Measurements from ENCODE around the gene CUL3.
"Not testable (repeated sequence)": the region's sequence is repeated elsewhere in the genome, so short reads cannot be mapped to it uniquely, and the experiment has no call there.

The CUL3 gene

DNA sequence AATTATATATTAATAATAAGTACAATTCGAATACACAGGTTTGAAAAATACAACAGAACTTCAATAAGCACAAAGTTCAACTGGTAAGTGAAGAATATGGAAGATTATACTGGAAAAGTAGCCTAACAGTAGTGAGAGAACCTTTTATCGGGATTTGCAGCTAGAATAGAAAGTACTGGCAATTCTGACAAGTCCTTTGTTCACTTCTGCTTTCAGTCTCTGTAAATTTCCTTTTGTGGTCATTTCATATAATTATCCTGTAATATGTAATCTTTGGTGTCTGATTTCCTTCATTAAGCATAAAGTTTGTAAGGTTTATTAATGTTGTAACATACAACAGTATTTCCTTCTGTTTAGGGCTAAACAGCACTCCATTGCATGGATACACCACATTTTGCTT lies 67.2 kb downstream of the CUL3 start:
- Histone ChIP-seq H3K4me3 (ENCODE audit: extremely low read depth, insufficient read depth, low read length, poor library complexity, severe bottlenecking) (no peak overlapping the region), H3K36me3 (ENCODE audit: control insufficient read depth, insufficient read depth, low read length) (peaks cover 21% of the 10 kb centered on the region), H3K4me1 (ENCODE audit: control insufficient read depth, insufficient read depth, low read length, poor library complexity, severe bottlenecking) (peaks cover 19% of the 10 kb centered on the region), H3K27ac (ENCODE audit: low read depth, low read length, severe bottlenecking) (no peak overlapping the region), H3K9me3 (ENCODE audit: control insufficient read depth, low read length) (no peaks in the 10 kb centered on the region)
- 100% methylated on average over 1 of the region's 2 CpGs; no CpG with 5 or more reads in 1 of the 2 experiments for WGBS, 2 experiments (ENCODE audit: insufficient coverage in 2 of 2)

DNA sequence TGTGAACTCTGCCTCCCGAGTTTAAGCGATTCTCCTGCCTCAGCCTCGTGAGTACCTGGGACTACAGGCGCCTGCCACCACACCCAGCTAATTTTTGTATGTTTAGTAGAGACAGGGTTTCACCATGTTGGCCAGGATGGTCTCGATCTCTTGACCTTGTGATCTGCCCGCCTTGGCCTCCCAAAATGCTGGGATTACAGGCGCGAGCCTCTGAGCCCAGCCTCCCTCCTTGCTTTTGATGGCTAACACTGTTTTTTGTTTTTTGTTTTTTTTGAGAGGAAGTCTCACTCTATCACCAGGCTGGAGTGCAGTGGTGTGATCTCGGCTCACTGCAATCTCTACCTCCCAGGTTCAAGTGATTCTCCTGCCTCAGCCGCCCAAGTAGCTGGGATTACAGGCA lies 68.8 kb downstream of the CUL3 start:
- Histone ChIP-seq H3K4me1 (ENCODE audit: control insufficient read depth, insufficient read depth, low read length, poor library complexity, severe bottlenecking) (peaks cover 19% of the 10 kb centered on the region), H3K36me3 (ENCODE audit: control insufficient read depth, insufficient read depth, low read length) (peaks cover 30% of the 10 kb centered on the region)
- H3K27ac ChIP-seq (ENCODE audit: low read depth, low read length, severe bottlenecking); H3K9me3 ChIP-seq (ENCODE audit: control insufficient read depth, low read length); H3K4me3 ChIP-seq (ENCODE audit: extremely low read depth, insufficient read depth, low read length, poor library complexity, severe bottlenecking): not testable (repeated sequence)
- WGBS, 2 experiments (ENCODE audit: insufficient coverage in 2 of 2) = 85 to 86% methylated on average over 5 to 6 of the region's 10 CpGs

DNA sequence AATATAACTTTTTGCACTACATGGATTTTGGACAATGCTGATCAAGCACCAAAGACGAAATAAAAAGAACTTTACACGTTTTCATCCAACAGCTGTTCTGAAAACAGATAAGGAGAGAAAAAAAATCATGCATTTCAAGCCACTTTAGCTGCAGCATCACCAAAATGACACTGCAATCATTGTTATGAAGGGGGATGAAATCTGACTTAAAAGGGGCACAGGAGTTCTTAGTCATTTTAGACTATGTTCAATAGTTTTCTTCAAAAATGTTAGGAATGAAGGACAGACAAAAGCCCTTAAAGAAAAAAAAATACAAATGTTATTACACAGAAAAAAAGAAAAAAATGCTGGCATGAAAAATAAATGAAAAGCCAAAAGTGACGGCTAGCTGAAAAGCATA lies 71.2 kb downstream of the CUL3 start:
- no peaks in the 10 kb centered on the region for H3K9me3 ChIP-seq (ENCODE audit: control insufficient read depth, low read length)
- peaks cover 30% of the 10 kb centered on the region for H3K36me3 ChIP-seq (ENCODE audit: control insufficient read depth, insufficient read depth, low read length)
- no CpG with 5 or more reads among the region's 3 CpGs for WGBS, 2 experiments (ENCODE audit: insufficient coverage in 2 of 2)
- peaks cover 12% of the 10 kb centered on the region for H3K4me1 ChIP-seq (ENCODE audit: control insufficient read depth, insufficient read depth, low read length, poor library complexity, severe bottlenecking)
- H3K27ac ChIP-seq (ENCODE audit: low read depth, low read length, severe bottlenecking) = no peak overlapping the region
- no peak overlapping the region for H3K4me3 ChIP-seq (ENCODE audit: extremely low read depth, insufficient read depth, low read length, poor library complexity, severe bottlenecking)

DNA sequence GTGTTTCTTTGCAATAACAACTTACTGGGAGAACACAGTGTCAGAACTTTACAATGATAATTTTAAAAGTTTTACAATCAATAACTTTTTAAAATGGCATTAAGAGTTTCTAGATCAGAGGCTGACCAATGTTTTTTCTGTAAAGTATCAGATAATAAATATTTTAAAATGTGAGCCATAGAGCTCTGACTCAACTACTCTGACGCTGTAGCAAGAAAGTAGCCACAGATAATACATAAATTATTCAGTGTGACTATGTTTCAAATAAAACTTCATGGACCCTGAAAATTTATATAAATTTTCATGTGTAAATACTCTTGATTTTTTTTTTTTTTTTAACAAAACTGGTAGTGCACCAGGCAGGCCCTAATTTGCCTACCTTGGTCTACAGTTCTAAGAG lies 77.4 kb downstream of the CUL3 start:
- no CpG with 5 or more reads among the region's 1 CpG for WGBS, 2 experiments (ENCODE audit: insufficient coverage in 2 of 2)
- Histone ChIP-seq H3K9me3 (ENCODE audit: control insufficient read depth, low read length) (no peaks in the 10 kb centered on the region), H3K4me3 (ENCODE audit: extremely low read depth, insufficient read depth, low read length, poor library complexity, severe bottlenecking) (no peak overlapping the region), H3K4me1 (ENCODE audit: control insufficient read depth, insufficient read depth, low read length, poor library complexity, severe bottlenecking) (no peaks in the 10 kb centered on the region), H3K27ac (ENCODE audit: low read depth, low read length, severe bottlenecking) (no peak overlapping the region), H3K36me3 (ENCODE audit: control insufficient read depth, insufficient read depth, low read length) (peaks cover 60% of the 10 kb centered on the region)

DNA sequence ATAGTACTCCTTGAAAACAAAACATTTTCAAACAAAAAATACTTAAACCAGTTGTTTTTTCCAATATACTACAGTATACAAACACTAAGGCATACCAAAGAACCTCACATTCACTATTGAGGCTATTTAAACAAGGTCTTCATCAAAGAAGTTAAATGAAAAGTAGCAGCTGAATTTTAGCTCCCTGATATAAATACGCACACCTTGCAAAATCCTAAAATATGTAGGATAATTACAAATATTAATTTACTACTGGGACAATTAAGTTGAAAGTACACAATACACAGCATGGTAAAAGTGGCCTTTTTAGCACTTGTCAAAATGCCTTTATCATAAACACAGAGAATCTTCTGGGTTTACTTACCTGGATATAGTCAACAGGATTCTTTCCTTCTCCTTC lies 78.7 kb downstream of the CUL3 start:
- no peak overlapping the region for H3K27ac ChIP-seq (ENCODE audit: low read depth, low read length, severe bottlenecking)
- no peak overlapping the region for H3K4me3 ChIP-seq (ENCODE audit: extremely low read depth, insufficient read depth, low read length, poor library complexity, severe bottlenecking)
- H3K36me3 ChIP-seq (ENCODE audit: control insufficient read depth, insufficient read depth, low read length) = peaks cover 58% of the 10 kb centered on the region
- no peaks in the 10 kb centered on the region for H3K4me1 ChIP-seq (ENCODE audit: control insufficient read depth, insufficient read depth, low read length, poor library complexity, severe bottlenecking)
- no CpG with 5 or more reads among the region's 1 CpG for WGBS, 2 experiments (ENCODE audit: insufficient coverage in 2 of 2)
- no peaks in the 10 kb centered on the region for H3K9me3 ChIP-seq (ENCODE audit: control insufficient read depth, low read length)

DNA sequence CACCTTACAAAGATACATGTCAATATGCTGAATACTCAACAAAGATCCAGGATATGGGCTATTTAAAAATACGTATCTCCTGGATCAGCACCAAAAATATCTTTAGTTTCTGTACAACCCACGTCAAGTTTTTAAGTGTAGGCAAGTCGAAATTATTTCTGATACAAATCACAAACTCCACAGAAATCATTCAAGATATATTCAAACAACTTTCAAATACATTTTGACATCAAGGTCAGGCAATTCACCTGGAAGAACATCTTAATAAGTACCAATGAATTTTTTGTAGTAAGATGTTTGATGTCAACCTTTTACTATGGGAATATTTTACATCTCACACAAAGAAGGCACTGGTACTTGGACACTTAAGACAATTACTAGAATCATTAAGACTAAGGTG lies 86.2 kb downstream of the CUL3 start:
- H3K4me1 ChIP-seq (ENCODE audit: control insufficient read depth, insufficient read depth, low read length, poor library complexity, severe bottlenecking) = no peaks in the 10 kb centered on the region
- H3K9me3 ChIP-seq (ENCODE audit: control insufficient read depth, low read length) = no peaks in the 10 kb centered on the region
- no peak overlapping the region for H3K27ac ChIP-seq (ENCODE audit: low read depth, low read length, severe bottlenecking)
- 94 to 100% methylated on average over 1 to 2 of the region's 3 CpGs for WGBS, 2 experiments (ENCODE audit: insufficient coverage in 2 of 2)
- no peak overlapping the region for H3K4me3 ChIP-seq (ENCODE audit: extremely low read depth, insufficient read depth, low read length, poor library complexity, severe bottlenecking)
- H3K36me3 ChIP-seq (ENCODE audit: control insufficient read depth, insufficient read depth, low read length) = peaks cover 77% of the 10 kb centered on the region

DNA sequence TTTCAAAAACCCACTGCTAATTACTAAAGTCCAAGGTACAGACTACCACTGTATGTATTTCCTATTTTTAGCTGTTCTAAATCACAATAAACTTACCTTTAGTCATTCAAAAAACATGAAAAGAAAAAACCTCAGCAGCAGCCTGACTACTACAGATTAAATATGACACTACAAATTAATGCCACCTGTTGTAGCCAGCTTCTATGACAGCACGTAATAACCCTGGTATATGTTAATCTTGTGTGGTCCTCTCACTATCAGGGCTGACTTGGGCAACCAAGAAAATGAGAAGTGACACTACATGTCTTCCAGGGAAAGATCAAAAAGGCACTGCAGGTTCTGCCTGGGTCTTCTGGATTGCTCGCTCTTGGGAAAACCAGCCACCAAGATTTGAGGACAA lies 92.6 kb downstream of the CUL3 start:
- Histone ChIP-seq H3K27ac (ENCODE audit: low read depth, low read length, severe bottlenecking) (no peak overlapping the region), H3K4me3 (ENCODE audit: extremely low read depth, insufficient read depth, low read length, poor library complexity, severe bottlenecking) (no peak overlapping the region), H3K4me1 (ENCODE audit: control insufficient read depth, insufficient read depth, low read length, poor library complexity, severe bottlenecking) (no peaks in the 10 kb centered on the region), H3K36me3 (ENCODE audit: control insufficient read depth, insufficient read depth, low read length) (peaks cover 50% of the 10 kb centered on the region), H3K9me3 (ENCODE audit: control insufficient read depth, low read length) (peaks cover 4% of the 10 kb centered on the region)
- 93 to 100% methylated on average over 1 to 2 of the region's 2 CpGs for WGBS, 2 experiments (ENCODE audit: insufficient coverage in 2 of 2)

DNA sequence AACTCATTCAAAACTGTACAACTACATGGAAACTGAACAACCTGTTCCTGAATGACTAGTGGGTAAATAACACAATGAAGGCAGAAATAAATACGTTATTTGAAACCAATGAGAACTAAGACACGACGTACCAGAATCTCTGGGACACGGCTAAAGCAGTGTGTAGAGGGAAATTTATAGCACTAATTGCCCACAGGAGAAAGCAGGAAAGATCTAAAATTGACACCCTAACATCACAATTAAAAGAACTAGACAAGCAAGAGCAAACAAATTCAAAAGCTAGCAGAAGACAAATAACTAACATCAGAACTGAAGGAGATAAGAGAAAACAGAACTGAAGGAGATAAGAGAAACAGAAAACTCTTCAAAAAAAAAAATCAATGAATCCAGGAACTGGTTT lies 97.2 kb downstream of the CUL3 start:
- Histone ChIP-seq H3K36me3 (ENCODE audit: control insufficient read depth, insufficient read depth, low read length) (peaks cover 38% of the 10 kb centered on the region), H3K4me1 (ENCODE audit: control insufficient read depth, insufficient read depth, low read length, poor library complexity, severe bottlenecking) (peaks cover 11% of the 10 kb centered on the region)
- WGBS, 2 experiments (ENCODE audit: insufficient coverage in 2 of 2) = 60 to 95% methylated on average over 1 to 4 of the region's 4 CpGs
- H3K27ac ChIP-seq (ENCODE audit: low read depth, low read length, severe bottlenecking); H3K4me3 ChIP-seq (ENCODE audit: extremely low read depth, insufficient read depth, low read length, poor library complexity, severe bottlenecking); H3K9me3 ChIP-seq (ENCODE audit: control insufficient read depth, low read length): not testable (repeated sequence)

DNA sequence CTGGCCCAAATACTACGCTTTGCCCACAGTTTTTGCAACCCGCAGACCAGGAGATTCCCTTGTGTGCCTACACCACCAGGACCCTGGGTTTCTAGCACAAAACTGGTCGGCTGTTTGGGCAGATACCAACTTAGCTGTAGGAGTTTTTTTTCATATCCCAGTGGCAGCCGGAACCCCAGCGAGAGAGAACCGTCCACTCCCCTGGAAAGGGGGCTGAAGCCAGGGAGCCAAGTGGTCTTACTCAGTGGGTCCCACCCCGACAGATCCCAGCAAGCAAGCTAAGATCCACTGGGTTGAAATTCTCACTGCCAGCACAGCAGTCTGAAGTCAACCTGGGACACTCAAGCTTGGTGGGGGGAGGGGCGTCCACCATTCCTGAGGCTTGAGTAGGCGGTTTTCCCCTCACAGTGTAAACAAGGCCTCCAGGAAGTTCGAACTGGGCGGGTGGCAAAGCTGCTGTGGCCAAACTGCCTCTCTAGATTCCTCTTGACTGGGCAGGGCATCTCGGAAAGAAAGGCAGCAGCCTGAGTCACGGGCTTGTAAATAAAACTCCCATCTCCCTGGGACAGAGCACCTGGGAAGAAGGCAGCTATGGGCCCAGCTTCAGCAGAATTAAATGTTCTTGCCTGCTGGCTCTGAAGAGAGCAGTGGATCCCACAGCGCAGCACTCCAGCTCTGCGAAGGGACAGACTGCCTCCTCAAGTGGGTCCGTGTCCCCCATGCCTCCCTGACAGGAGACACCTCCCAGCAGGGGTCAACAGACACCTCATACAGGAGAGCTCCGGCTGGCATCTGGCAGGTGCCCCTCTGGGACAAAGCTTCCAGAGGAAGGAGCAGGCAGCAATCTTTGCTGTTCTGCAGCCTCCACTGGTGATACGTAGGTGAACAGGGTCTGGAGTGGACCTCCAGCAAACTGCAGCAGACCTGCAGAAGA lies 99.8 kb downstream of the CUL3 start:
- Histone ChIP-seq H3K27ac (ENCODE audit: low read depth, low read length, severe bottlenecking) (peak overlapping the region; percentile 82), H3K36me3 (ENCODE audit: control insufficient read depth, insufficient read depth, low read length) (peaks cover 28% of the 10 kb centered on the region), H3K4me1 (ENCODE audit: control insufficient read depth, insufficient read depth, low read length, poor library complexity, severe bottlenecking) (peaks cover 11% of the 10 kb centered on the region)
- 51 to 66% methylated on average over 9 to 14 of the region's 18 CpGs for WGBS, 2 experiments (ENCODE audit: insufficient coverage in 2 of 2)
- not testable (repeated sequence) for H3K9me3 ChIP-seq (ENCODE audit: control insufficient read depth, low read length); H3K4me3 ChIP-seq (ENCODE audit: extremely low read depth, insufficient read depth, low read length, poor library complexity, severe bottlenecking)

DNA sequence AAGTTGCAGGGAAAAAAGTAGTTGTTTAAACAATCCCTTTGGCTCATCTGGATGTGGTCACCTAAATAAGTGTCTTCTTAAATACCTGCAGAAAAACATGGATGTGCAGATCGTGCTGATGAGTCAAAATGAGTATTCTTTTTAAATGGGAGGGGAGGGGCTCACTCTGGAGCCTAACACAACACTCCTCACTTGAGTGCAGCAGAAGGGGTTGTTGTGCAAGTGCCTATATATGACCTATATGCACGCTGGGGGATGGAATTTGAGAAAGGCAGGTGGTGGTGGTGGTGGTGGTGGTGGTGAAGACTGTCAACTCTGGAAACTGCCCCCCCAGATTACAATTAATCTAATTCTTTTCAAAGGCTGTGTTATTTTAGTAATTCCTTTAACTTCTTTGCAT lies 105.3 kb downstream of the CUL3 start:
- Histone ChIP-seq H3K36me3 (ENCODE audit: control insufficient read depth, insufficient read depth, low read length) (peaks cover 55% of the 10 kb centered on the region), H3K4me1 (ENCODE audit: control insufficient read depth, insufficient read depth, low read length, poor library complexity, severe bottlenecking) (peaks cover 3% of the 10 kb centered on the region), H3K4me3 (ENCODE audit: extremely low read depth, insufficient read depth, low read length, poor library complexity, severe bottlenecking) (no peak overlapping the region), H3K27ac (ENCODE audit: low read depth, low read length, severe bottlenecking) (no peak overlapping the region), H3K9me3 (ENCODE audit: control insufficient read depth, low read length) (no peaks in the 10 kb centered on the region)
- 100% methylated on average over 1 of the region's 2 CpGs; no CpG with 5 or more reads in 1 of the 2 experiments for WGBS, 2 experiments (ENCODE audit: insufficient coverage in 2 of 2)

DNA sequence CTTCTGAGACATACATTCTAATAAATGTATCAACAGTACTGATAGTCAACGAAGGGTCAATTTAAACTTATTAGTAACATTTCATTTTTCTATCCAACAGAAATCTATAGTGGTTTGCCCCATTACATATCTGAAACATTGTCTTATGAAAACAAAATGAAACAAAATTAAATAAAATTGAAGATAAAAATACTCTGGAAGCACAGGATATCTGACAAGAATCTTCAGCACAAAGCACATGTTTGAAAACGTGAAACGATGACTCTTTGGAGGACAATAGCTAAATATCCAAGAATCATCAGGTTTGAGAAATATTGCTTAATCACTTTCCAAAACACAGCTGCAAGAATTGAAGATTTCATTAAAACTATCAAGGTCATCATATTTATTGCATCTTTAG lies 112.3 kb downstream of the CUL3 start:
- no peaks in the 10 kb centered on the region for H3K9me3 ChIP-seq (ENCODE audit: control insufficient read depth, low read length)
- peaks cover 50% of the 10 kb centered on the region for H3K36me3 ChIP-seq (ENCODE audit: control insufficient read depth, insufficient read depth, low read length)
- WGBS, 2 experiments (ENCODE audit: insufficient coverage in 2 of 2) = 100% methylated on average over 3 of the region's 3 CpGs; no CpG with 5 or more reads in 1 of the 2 experiments
- H3K27ac ChIP-seq (ENCODE audit: low read depth, low read length, severe bottlenecking) = no peak overlapping the region
- H3K4me1 ChIP-seq (ENCODE audit: control insufficient read depth, insufficient read depth, low read length, poor library complexity, severe bottlenecking) = no peaks in the 10 kb centered on the region
- no peak overlapping the region for H3K4me3 ChIP-seq (ENCODE audit: extremely low read depth, insufficient read depth, low read length, poor library complexity, severe bottlenecking)
